Ovary (tissue), 3 donors: ENCODE data around the gene FUT6.

Experiments
- CTCF ChIP-seq, 3 donors: fragments of 450-650 bp in 2 of 3; fragments of 200-600 bp in 1 of 3; IDR thresholded peaks; one replicate each; pipeline versions ENCODE4 v1.5.1 to v1.8.0; 2016 to 2022; ENCODE audit warnings: antibody characterized with exemption in 3 of 3, mild to moderate bottlenecking in 1 of 3
- EP300 ChIP-seq: sonication (generic); formaldehyde crosslinking; IDR thresholded peaks from one replicate; pipeline ENCODE4 v1.6.1; 2017; ENCODE audit warnings: antibody characterized with exemption
- POLR2A ChIP-seq: fragments of 450-650 bp; IDR thresholded peaks from one replicate; pipeline ENCODE4 v1.6.1; 2017; ENCODE audit warnings: antibody characterized with exemption, mild to moderate bottlenecking, moderate library complexity
- donor health status: DM: no; HTN: no; CAD: no.

GRCh38 chr19:5838353-5839064 is 993 bp downstream of the FUT6 start:
- TF ChIP-seq CTCF (IDR thresholded peaks at IDR 0.05) (no peak), EP300 (no peak), POLR2A (no peak)
